Measurements from ENCODE around the gene KCNAB1. TPM values are rescaled to one million over a fixed set of nuclear protein-coding genes. Genes with fewer than 3 reads are reported as not detected.
A peak's percentile ranks its signal among the peaks of the same experiment; 100 is the strongest.

The KCNAB1 gene
- total RNA-seq, 2 donors from 2014 or later: 0.49 to 0.81 TPM

- H3K27ac Mint-ChIP-seq: no peak overlapping the region
- no peaks in the 10 kb centered on the region for H3K27me3 Mint-ChIP-seq (ENCODE audit: insufficient read depth)
- Histone ChIP-seq H3K27ac (ENCODE audit: low read depth, low read length) (no peak overlapping the region), H3K27me3 (ENCODE audit: control insufficient read depth, insufficient read depth, low read length, poor library complexity, severe bottlenecking) (no peaks in the 10 kb centered on the region), H3K9ac (ENCODE audit: extremely low read depth, low read length, poor library complexity, severe bottlenecking) (no peak overlapping the region), H3K36me3 (ENCODE audit: control insufficient read depth, insufficient read depth, low read length) (no peaks in the 10 kb centered on the region), H3K4me1 (ENCODE audit: control insufficient read depth, insufficient read depth, low read length) (no peaks in the 10 kb centered on the region), H3K4me3 (ENCODE audit: low read length) (no peak overlapping the region), H3K9me3 (ENCODE audit: control insufficient read depth, low read length) (no peaks in the 10 kb centered on the region)
- peaks cover 5% of the 10 kb centered on the region for H3K4me1 Mint-ChIP-seq
- H3K36me3 Mint-ChIP-seq (ENCODE audit: low read depth): no peaks in the 10 kb centered on the region
- WGBS, 2 experiments (ENCODE audit: insufficient coverage in 1 of 2, insufficient read length in 1 of 2): 74 to 90% methylated on average over 3 to 7 of the region's 7 CpGs
- TF ChIP-seq, protein P1, sequence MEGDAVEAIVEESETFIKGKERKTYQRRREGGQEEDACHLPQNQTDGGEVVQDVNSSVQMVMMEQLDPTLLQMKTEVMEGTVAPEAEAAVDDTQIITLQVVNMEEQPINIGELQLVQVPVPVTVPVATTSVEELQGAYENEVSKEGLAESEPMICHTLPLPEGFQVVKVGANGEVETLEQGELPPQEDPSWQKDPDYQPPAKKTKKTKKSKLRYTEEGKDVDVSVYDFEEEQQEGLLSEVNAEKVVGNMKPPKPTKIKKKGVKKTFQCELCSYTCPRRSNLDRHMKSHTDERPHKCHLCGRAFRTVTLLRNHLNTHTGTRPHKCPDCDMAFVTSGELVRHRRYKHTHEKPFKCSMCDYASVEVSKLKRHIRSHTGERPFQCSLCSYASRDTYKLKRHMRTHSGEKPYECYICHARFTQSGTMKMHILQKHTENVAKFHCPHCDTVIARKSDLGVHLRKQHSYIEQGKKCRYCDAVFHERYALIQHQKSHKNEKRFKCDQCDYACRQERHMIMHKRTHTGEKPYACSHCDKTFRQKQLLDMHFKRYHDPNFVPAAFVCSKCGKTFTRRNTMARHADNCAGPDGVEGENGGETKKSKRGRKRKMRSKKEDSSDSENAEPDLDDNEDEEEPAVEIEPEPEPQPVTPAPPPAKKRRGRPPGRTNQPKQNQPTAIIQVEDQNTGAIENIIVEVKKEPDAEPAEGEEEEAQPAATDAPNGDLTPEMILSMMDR (conservative IDR thresholded peaks at IDR 0.05): peak; percentile 74
- no peaks in the 10 kb centered on the region for H3K9me3 Mint-ChIP-seq
- no peak overlapping the region for H3K4me3 Mint-ChIP-seq
- peak; percentile 75 for DNase-seq
Measured at GRCh38 chr3:156106721-156107373, 13.5 kb upstream of the KCNAB1 start.

DNA sequence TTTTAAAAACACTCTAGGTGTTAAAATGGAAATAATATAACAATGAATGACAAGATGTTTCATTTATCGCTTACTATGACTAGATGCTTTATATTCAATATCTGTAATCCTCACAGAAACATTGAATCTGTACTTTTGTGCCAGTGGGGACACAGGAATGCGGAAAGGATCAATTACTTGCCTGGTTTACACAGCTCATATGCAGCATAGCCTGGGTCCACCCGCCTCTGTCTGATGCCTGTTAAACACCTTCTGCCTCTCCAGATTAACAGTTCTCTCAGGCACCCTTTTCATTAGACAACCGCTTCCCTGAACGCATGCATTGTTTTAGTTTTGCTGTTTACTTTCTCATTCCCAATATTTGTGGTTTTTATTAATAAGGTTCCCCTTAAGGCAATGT is 12.9 kb upstream of the KCNAB1 start:
- no peak overlapping the region for H3K27ac Mint-ChIP-seq
- no peaks in the 10 kb centered on the region for H3K9me3 ChIP-seq (ENCODE audit: control insufficient read depth, low read length)
- H3K27me3 Mint-ChIP-seq (ENCODE audit: insufficient read depth): no peaks in the 10 kb centered on the region
- H3K4me3 ChIP-seq (ENCODE audit: low read length): no peak overlapping the region
- H3K36me3 Mint-ChIP-seq (ENCODE audit: low read depth): no peaks in the 10 kb centered on the region
- no peak for DNase-seq
- H3K4me3 Mint-ChIP-seq: no peak overlapping the region
- no peak overlapping the region for H3K9ac ChIP-seq (ENCODE audit: extremely low read depth, low read length, poor library complexity, severe bottlenecking)
- H3K36me3 ChIP-seq (ENCODE audit: control insufficient read depth, insufficient read depth, low read length): no peaks in the 10 kb centered on the region
- no peaks in the 10 kb centered on the region for H3K4me1 ChIP-seq (ENCODE audit: control insufficient read depth, insufficient read depth, low read length)
- H3K27me3 ChIP-seq (ENCODE audit: control insufficient read depth, insufficient read depth, low read length, poor library complexity, severe bottlenecking): no peaks in the 10 kb centered on the region
- H3K27ac ChIP-seq (ENCODE audit: low read depth, low read length): no peak overlapping the region
- TF ChIP-seq, protein P1 (conservative IDR thresholded peaks at IDR 0.05): no peak
- WGBS, 2 experiments (ENCODE audit: insufficient coverage in 1 of 2, insufficient read length in 1 of 2): 83 to 93% methylated on average over 1 to 5 of the region's 5 CpGs
- H3K4me1 Mint-ChIP-seq: peaks cover 5% of the 10 kb centered on the region
- no peaks in the 10 kb centered on the region for H3K9me3 Mint-ChIP-seq

DNA sequence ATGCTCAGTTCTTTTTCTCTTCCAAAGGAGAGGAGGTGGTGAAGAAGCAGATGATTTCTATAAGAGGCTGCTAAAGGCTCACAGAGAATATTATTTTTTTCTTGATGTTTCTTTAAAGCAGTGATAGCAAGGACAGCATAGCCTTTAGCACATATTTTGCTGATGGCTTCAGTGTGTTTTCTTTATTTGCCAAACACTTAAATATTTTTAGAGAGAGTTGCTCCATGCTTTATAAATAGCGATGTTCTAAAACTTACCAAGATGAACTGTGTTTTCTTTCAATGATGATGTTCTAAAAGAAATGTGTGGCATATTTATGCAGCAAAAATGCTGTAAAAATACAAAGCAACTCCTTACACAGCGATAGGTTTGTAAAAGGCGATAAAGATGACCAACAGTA is 11.8 kb upstream of the KCNAB1 start:
- Histone ChIP-seq H3K9ac (ENCODE audit: extremely low read depth, low read length, poor library complexity, severe bottlenecking) (no peak overlapping the region), H3K4me3 (ENCODE audit: low read length) (no peak overlapping the region), H3K36me3 (ENCODE audit: control insufficient read depth, insufficient read depth, low read length) (no peaks in the 10 kb centered on the region), H3K4me1 (ENCODE audit: control insufficient read depth, insufficient read depth, low read length) (no peaks in the 10 kb centered on the region), H3K9me3 (ENCODE audit: control insufficient read depth, low read length) (no peaks in the 10 kb centered on the region), H3K27me3 (ENCODE audit: control insufficient read depth, insufficient read depth, low read length, poor library complexity, severe bottlenecking) (no peaks in the 10 kb centered on the region), H3K27ac (ENCODE audit: low read depth, low read length) (no peak overlapping the region)
- peaks cover 5% of the 10 kb centered on the region for H3K4me1 Mint-ChIP-seq
- TF ChIP-seq, protein P1 (conservative IDR thresholded peaks at IDR 0.05): no peak
- 86 to 94% methylated on average over 1 to 3 of the region's 3 CpGs for WGBS, 2 experiments (ENCODE audit: insufficient coverage in 1 of 2, insufficient read length in 1 of 2)
- H3K36me3 Mint-ChIP-seq (ENCODE audit: low read depth): no peaks in the 10 kb centered on the region
- no peak overlapping the region for H3K27ac Mint-ChIP-seq
- H3K4me3 Mint-ChIP-seq: no peak overlapping the region
- H3K27me3 Mint-ChIP-seq (ENCODE audit: insufficient read depth): no peaks in the 10 kb centered on the region
- no peak for DNase-seq
- H3K9me3 Mint-ChIP-seq: no peaks in the 10 kb centered on the region

Data from endodermal cell (in vitro differentiated cells).